Lower leg skin (tissue), 4 donors: ENCODE measurements around the gene CHST5. TPM values are rescaled to one million over a fixed set of nuclear protein-coding genes. Genes with fewer than 3 reads are reported as not detected.

Experiments
- DNase-seq, 2 donors: peaks; one replicate each; pipeline ENCODE4 v3.0.0-alpha.2; 2019; ENCODE audit warnings: low spot score in 2 of 2
- H3K4me3 ChIP-seq: fragments of 200-600 bp; sonication (generic); 2 replicates; pipeline ENCODE4 v1.5.1; 2017; ENCODE audit warnings: mild to moderate bottlenecking, low read depth; ENCODE audit not compliant: poor library complexity, severe bottlenecking
- CTCF ChIP-seq, 3 donors: fragments of 450-650 bp; IDR thresholded peaks; one replicate each; pipeline ENCODE4 v1.5.1; 2016; ENCODE audit warnings: antibody characterized with exemption in 3 of 3, mild to moderate bottlenecking in 3 of 3, moderate library complexity in 2 of 3
- POLR2A ChIP-seq, 2 donors: fragments of 450-650 bp; IDR thresholded peaks; one replicate each; pipeline ENCODE4 v1.6.1; 2016 to 2017; ENCODE audit warnings: antibody characterized with exemption in 2 of 2, mild to moderate bottlenecking in 1 of 2, moderate library complexity in 1 of 2
- WGBS, 2 donors: methylation state at CpG; one replicate each; pipeline ENCODE4 v1.1.5; 2018; 5-methylcytosine and 5-hydroxymethylcytosine counted together
- intact Hi-C: fragments of 100-400 bp; cut with DNase I; formaldehyde crosslinking; loops from one replicate; pipeline ENCODE4 v1.15.0; 2023; ENCODE audit warnings: low total_unique reads
- total RNA-seq, 4 donors: library from RNA; depleted of rRNA; stranded (reverse); fragments of >200 nt; gene quantifications; one replicate each; pipeline ENCODE4 v1.1.0, GENCODE V29; 2016

The CHST5 gene
- total RNA-seq, 4 donors from 2014 or later, result 0.83 TPM; not detected in 3

GRCh38 chr16:75535211-75535843 is 581 bp downstream of the CHST5 start:
- no peak for DNase-seq
- TF ChIP-seq CTCF (IDR thresholded peaks at IDR 0.05) (no peak), POLR2A (IDR thresholded peaks at IDR 0.05) (no peak)
- H3K4me3 ChIP-seq, result no peak overlapping the region
- WGBS, 2 donors, result 68 to 70% methylated on average over 27 to 34 of the region's 34 CpGs
- intact Hi-C loops, result no loop called here

GRCh38 chr16:75534560-75535205 is 1.2 kb downstream of the CHST5 start:
- 77 to 87% methylated on average over 19 of the region's 19 CpGs for WGBS, 2 donors

GRCh38 chr16:75532791-75533190 is 3.1 kb downstream of the CHST5 start:
- no peak for TF ChIP-seq CTCF (IDR thresholded peaks at IDR 0.05)
- TF ChIP-seq POLR2A (IDR thresholded peaks at IDR 0.05), result no peak
- WGBS, 2 donors, result 90 to 92% methylated on average over 2 of the region's 2 CpGs
- intact Hi-C loops, result loop anchor here (2.0 kb wide), 1 partner anchor 50 kb away; no protein-coding TSS in a partner anchor
- no peak for DNase-seq
- H3K4me3 ChIP-seq, result no peak overlapping the region

More at GRCh38 chr16:75534560-75535205, 1.2 kb downstream of the CHST5 start:
- H3K4me3 ChIP-seq, result no peak overlapping the region
- intact Hi-C loops, result no loop called here
- TF ChIP-seq POLR2A (IDR thresholded peaks at IDR 0.05) (no peak), CTCF (IDR thresholded peaks at IDR 0.05) (no peak)
- no peak for DNase-seq

GRCh38 chr16:75532142-75532765 is 3.7 kb downstream of the CHST5 start:
- 74 to 90% methylated on average over 8 of the region's 8 CpGs for WGBS, 2 donors
- DNase-seq, result no peak
- intact Hi-C loops, result loop anchor here (2.0 kb wide), 1 partner anchor 49 kb away; no protein-coding TSS in a partner anchor
- H3K4me3 ChIP-seq, result no peak overlapping the region
- TF ChIP-seq CTCF (IDR thresholded peaks at IDR 0.05) (no peak), POLR2A (IDR thresholded peaks at IDR 0.05) (no peak)

- intact Hi-C loops, result no loop called here
- no peak overlapping the region for H3K4me3 ChIP-seq
- 96 to 97% methylated on average over 29 of the region's 29 CpGs for WGBS, 2 donors
- TF ChIP-seq CTCF (IDR thresholded peaks at IDR 0.05) (no peak), POLR2A (IDR thresholded peaks at IDR 0.05) (no peak)
- no peak for DNase-seq
These were observed 5.9 kb downstream of the CHST5 start for GRCh38 chr16:75529959-75530358.
